ENCODE measurements around the gene FBXO40. TPM values are rescaled to one million over a fixed set of nuclear protein-coding genes. Genes with fewer than 3 reads are reported as not detected.

FBXO40 gene
- total and polyA plus RNA-seq, 2 of the 13 experiments (the other 11 are each of a cell fraction or from before 2014, with no cell fraction given) = not detected

GRCh38 chr3:121545574-121546455 lies 47.4 kb upstream of the FBXO40 start, which contains the start of gene POLQ (continued):
- TF ChIP-seq AHDC1 (CRISPR knock-in tag; IDR thresholded peaks at IDR 0.05; ENCODE audit: borderline replicate concordance) = no peak
- TF ChIP-seq RAD51 (IDR thresholded peaks at IDR 0.05; ENCODE audit: borderline replicate concordance) = no peak
- 0 out of 2 replicates have a peak, but pooled peaks have one; percentile 67 for TF ChIP-seq LBX2 (CRISPR knock-in tag; IDR thresholded peaks at IDR 0.05; ENCODE audit: borderline replicate concordance)
- no peak for TF ChIP-seq RFX1 (IDR thresholded peaks at IDR 0.05)
- peak; percentile 100 for TF ChIP-seq SAP130 (CRISPR knock-in tag; IDR thresholded peaks at IDR 0.05; ENCODE audit: low read depth)
- TF ChIP-seq HOXA5 (CRISPR knock-in tag; IDR thresholded peaks at IDR 0.05) = peak; percentile 69; the same call in 1 of the 2 replicates
- peak; percentile 72; the same call in 1 of the 2 replicates for TF ChIP-seq IRF2 (CRISPR knock-in tag; IDR thresholded peaks at IDR 0.05)
- no peak for TF ChIP-seq ZFP37 (CRISPR knock-in tag; IDR thresholded peaks at IDR 0.05; ENCODE audit: borderline replicate concordance)
- no peak for TF ChIP-seq ZNF326 (CRISPR knock-in tag; IDR thresholded peaks at IDR 0.05; ENCODE audit: borderline replicate concordance)
- peak; percentile 59; the same call in 1 of the 2 replicates for TF ChIP-seq YEATS4 (CRISPR knock-in tag; IDR thresholded peaks at IDR 0.05; ENCODE audit: borderline replicate concordance)
- no peak for TF ChIP-seq ZNF180 (CRISPR knock-in tag; IDR thresholded peaks at IDR 0.05; ENCODE audit: borderline replicate concordance, low read depth)
- TF ChIP-seq DMTF1 (CRISPR knock-in tag; IDR thresholded peaks at IDR 0.05) = no peak
- TF ChIP-seq XBP1 (CRISPR knock-in tag; IDR thresholded peaks at IDR 0.05) = no peak
- no peak for TF ChIP-seq HNRNPUL1 (IDR thresholded peaks at IDR 0.05; ENCODE audit: low read depth, low read length)
- TF ChIP-seq U2AF2 (IDR thresholded peaks at IDR 0.05; ENCODE audit: low read depth, low read length) = no peak
- TF ChIP-seq NFRKB (IDR thresholded peaks at IDR 0.05) = no peak
- no peak for TF ChIP-seq NFE2L1 (CRISPR knock-in tag; IDR thresholded peaks at IDR 0.05; ENCODE audit: borderline replicate concordance)
- peak; percentile 47; the same call in 1 of the 2 replicates for TF ChIP-seq ZNF768 (CRISPR knock-in tag; IDR thresholded peaks at IDR 0.05)
- no peak for TF ChIP-seq THAP7 (CRISPR knock-in tag; IDR thresholded peaks at IDR 0.05)

Data from HepG2 (cell line).